ENCODE results near the gene CAMK2B.

Gene CAMK2B

GRCh38 chr7:44279286-44279685, 46.1 kb downstream of the CAMK2B start:
- no peak for DNase-seq
- H3K27me3 ChIP-seq (replicated peaks), result no peaks in the 10 kb centered on the region
- in situ Hi-C loops (cut with HindIII; ENCODE audit: low pct_ligation_motif_present, low sequenced_read_pairs), result no loop called here
- no peak overlapping the region for H3K4me3 ChIP-seq (ENCODE audit: low read depth, low read length)
- no peak overlapping the region for H3K27ac ChIP-seq
- no peaks in the 10 kb centered on the region for H3K36me3 ChIP-seq (replicated peaks)
- TF ChIP-seq, protein P1, sequence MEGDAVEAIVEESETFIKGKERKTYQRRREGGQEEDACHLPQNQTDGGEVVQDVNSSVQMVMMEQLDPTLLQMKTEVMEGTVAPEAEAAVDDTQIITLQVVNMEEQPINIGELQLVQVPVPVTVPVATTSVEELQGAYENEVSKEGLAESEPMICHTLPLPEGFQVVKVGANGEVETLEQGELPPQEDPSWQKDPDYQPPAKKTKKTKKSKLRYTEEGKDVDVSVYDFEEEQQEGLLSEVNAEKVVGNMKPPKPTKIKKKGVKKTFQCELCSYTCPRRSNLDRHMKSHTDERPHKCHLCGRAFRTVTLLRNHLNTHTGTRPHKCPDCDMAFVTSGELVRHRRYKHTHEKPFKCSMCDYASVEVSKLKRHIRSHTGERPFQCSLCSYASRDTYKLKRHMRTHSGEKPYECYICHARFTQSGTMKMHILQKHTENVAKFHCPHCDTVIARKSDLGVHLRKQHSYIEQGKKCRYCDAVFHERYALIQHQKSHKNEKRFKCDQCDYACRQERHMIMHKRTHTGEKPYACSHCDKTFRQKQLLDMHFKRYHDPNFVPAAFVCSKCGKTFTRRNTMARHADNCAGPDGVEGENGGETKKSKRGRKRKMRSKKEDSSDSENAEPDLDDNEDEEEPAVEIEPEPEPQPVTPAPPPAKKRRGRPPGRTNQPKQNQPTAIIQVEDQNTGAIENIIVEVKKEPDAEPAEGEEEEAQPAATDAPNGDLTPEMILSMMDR (IDR thresholded peaks at IDR 0.05; ENCODE audit: low read depth, low read length, missing control alignments), result no peak

DNA sequence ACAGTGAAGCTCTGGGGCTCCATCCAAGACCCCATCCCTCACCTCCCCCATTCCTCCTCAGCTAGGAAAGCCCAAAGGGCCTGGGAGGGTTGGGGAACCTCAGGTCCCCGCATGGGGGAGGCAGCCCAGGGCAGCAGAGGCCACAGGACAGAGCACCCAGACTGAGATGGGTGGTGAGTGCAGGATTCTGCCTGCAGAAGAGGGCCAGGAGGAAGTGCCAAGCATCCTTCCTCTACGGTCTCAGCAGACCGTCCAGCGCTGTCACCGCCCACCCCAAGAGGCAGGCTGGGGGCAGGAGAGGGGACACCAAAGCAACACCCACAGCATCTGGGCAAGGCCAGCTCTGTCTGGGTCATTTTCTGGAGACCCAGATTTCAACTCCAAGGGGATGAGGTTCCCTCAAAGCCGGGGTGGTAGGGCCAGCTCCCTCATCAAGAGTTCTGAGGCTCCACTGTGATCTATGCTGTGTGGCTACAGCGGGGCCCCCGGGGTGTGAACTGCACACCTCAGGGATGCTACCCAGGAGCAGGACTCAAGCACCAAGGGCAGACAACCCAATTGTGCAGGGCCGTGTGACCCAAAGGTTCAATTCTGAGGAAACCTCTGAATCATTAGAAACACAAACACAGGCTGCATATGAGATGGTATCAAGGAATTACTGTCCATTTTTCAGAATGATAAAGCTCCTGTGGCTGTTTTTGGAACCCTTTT, 46.8 kb downstream of the CAMK2B start:
- DNase-seq, result peak; percentile 12
- Histone ChIP-seq H3K27me3 (replicated peaks) (no peaks in the 10 kb centered on the region), H3K27ac (no peak overlapping the region), H3K36me3 (replicated peaks) (no peaks in the 10 kb centered on the region), H3K4me3 (ENCODE audit: low read depth, low read length) (no peak overlapping the region)
- in situ Hi-C loops (cut with HindIII; ENCODE audit: low pct_ligation_motif_present, low sequenced_read_pairs), result no loop called here
- TF ChIP-seq, protein P1 (IDR thresholded peaks at IDR 0.05; ENCODE audit: low read depth, low read length, missing control alignments), result no peak

GRCh38 chr7:44277851-44278250, 47.5 kb downstream of the CAMK2B start:
- DNase-seq, result no peak
- H3K27ac ChIP-seq, result no peak overlapping the region
- TF ChIP-seq, protein P1 (IDR thresholded peaks at IDR 0.05; ENCODE audit: low read depth, low read length, missing control alignments), result no peak
- in situ Hi-C loops (cut with HindIII; ENCODE audit: low pct_ligation_motif_present, low sequenced_read_pairs), result no loop called here
- no peaks in the 10 kb centered on the region for H3K27me3 ChIP-seq (replicated peaks)
- no peaks in the 10 kb centered on the region for H3K36me3 ChIP-seq (replicated peaks)
- H3K4me3 ChIP-seq (ENCODE audit: low read depth, low read length), result no peak overlapping the region

DNA sequence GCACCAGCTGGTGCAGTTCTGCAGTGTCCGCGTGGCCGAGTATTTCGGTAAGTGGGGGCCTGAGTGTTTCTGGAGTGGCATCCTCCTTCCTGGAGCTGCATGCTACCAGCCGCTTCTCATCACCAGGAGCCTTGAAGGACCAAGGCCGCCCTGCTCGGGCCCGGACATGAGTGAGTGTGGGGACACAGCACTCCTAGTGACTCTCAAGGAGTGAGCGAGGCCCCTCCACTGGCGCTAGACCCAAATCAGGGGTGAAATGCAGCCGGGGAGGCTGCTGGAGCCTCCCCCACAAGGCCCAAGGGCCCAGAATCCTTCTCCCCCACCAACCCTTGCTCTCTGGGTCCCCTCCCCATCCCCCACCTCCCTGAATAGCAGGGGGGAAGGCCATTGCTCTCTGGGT, 48.0 kb downstream of the CAMK2B start:
- Histone ChIP-seq H3K4me3 (ENCODE audit: low read depth, low read length) (no peak overlapping the region), H3K27ac (no peak overlapping the region), H3K27me3 (replicated peaks) (no peaks in the 10 kb centered on the region), H3K36me3 (replicated peaks) (no peaks in the 10 kb centered on the region)
- in situ Hi-C loops (cut with HindIII; ENCODE audit: low pct_ligation_motif_present, low sequenced_read_pairs), result no loop called here
- TF ChIP-seq, protein P1 (IDR thresholded peaks at IDR 0.05; ENCODE audit: low read depth, low read length, missing control alignments), result no peak
- DNase-seq, result no peak

DNA sequence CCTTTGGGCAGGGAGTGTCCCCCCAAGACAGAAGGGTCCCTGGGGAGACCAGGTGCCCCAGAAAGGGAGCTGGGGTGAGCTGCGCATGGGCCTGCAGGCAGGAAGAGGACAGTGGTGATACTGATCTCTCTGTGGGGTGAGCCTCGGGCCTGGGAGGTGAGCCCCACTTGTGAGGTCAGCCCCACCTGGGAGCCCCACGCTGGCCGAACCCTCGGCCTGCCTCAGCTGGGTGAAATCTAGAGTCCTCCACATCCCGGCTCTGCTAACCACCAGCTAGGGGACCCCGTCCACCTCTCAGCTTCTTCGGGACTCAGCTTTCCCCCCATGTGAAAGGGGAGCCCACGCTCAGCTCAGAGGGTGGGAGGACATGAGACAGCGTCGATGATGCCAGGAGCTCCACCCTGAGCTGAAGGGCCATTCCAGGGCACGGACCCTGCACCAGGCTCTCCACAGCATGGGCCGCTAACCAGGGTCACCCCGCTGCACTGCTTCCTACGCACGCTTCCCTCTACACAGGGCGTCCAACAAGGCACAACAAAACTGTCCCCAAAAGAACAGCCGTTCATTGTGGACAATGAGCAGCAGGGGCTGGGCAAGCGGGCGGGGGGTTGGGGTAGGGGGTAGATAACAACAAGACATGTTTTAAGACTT, 48.7 kb downstream of the CAMK2B start:
- DNase-seq, result no peak
- H3K36me3 ChIP-seq (replicated peaks), result no peaks in the 10 kb centered on the region
- in situ Hi-C loops (cut with HindIII; ENCODE audit: low pct_ligation_motif_present, low sequenced_read_pairs), result no loop called here
- TF ChIP-seq, protein P1 (IDR thresholded peaks at IDR 0.05; ENCODE audit: low read depth, low read length, missing control alignments), result no peak
- no peak overlapping the region for H3K4me3 ChIP-seq (ENCODE audit: low read depth, low read length)
- no peak overlapping the region for H3K27ac ChIP-seq
- no peaks in the 10 kb centered on the region for H3K27me3 ChIP-seq (replicated peaks)

All from brain microvascular endothelial cell (primary cell).